GM19193 (cell line): ENCODE data around the gene CSRNP2.

Experiments
- POLR2A ChIP-seq: IDR thresholded peaks from 4 replicates; pipeline ENCODE4 v1.6.1; 2011; ENCODE audit not compliant: insufficient read depth, insufficient read length; ENCODE audit errors: extremely low read depth

Gene CSRNP2

DNA sequence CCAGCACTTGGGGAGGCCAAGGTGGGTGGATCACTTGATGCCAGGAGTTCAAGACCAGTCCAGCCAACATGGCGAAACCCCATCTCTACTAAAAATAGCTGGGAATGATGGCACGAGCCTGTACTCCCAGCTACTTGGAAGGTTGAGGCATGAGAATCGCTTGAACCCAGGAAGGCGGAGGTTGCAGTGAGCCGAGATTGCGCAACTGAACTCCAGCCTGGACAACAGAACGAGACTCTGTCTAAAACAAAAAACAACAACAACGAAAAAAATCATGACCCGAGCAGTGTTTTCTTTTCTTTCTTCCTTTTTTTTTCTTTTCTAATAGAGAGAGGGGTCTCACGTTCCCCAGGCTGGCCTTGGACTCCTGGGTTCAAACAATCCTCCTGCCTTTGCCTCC, 3.5 kb upstream of the CSRNP2 start:
- no peak for TF ChIP-seq POLR2A

DNA sequence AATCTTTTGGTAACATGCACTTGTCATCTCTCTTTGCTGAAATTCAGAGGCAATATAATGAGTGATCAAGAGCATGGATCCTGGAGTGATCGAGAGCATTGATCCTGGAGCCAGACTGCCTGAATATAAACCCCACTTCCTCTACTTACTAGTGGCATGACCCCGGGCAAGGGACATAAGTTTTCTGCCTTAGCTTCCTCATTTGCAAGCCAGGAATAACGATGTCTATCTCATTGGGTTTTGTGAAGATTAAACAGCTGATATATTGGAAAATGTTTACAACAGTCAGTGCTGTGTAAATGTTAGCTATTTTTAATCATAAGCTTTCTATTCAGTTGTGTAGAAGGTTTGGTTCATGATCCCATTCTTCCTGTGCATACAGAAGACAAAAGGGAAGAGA, 2.4 kb upstream of the CSRNP2 start:
- no peak for TF ChIP-seq POLR2A

DNA sequence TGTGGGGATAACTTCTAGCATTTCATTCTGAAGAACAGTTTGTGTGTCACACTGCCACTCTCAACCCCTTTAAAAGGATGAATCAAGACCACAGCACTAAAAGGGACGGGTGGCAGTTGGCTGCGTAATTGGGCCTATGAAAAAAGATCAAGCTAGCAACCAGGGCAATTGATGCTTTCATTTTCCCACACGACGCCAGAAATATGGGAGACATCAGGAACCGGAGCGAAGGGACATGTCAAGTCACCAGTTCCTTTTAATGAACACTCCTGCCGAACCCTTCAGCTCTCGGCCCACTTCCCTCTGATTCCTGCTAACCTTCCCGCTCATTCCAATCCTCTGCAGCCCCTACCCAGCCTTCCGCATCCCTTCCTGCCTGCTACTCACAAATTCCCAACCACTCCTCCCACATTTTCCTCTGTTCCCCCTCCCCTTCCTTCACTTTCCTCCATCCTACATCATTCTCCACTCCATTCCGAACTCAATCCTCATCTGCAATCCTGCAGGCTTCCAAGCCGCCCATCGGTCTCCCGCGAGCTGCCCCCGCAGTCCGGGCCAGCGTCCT, 753 bp downstream of the CSRNP2 start:
- TF ChIP-seq POLR2A: no peak

DNA sequence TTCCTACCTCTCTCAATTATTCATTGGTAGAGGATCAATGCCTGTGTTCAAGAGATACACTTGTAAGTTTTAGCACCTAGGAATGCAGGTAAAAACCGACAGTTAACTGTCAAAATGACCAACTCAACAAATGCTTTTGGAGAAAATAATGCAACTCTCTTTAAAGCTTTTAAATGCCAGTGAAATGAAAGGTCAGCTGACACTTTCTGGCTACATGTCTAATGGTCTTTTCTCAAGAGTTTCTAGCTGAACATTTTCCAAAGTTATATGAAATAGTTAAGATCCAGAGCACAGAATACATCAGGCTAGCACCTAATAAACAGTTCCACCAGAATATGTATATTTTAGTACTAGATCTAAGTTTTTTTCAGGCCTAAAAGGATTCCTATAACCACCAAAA, 2.0 kb downstream of the CSRNP2 start:
- TF ChIP-seq POLR2A: no peak

DNA sequence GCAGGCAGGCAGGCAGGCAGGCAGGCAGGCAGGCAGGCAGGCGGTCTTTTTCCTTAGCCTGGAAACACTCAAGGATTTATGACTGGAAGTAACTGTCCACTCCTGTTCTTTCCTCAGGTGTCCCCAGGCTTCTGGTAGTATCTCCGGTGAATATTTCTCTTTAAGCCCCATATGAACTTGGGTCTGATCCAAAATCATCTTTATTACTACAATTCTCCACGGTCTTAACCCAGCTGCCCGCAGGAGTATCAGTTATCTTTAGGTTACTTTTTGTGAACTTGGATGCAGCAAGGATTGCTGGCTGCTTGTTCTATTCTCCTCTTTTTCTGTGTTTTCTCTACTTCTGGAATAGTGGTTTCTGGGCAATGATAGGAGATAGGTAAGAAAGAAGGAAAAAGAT, 3.3 kb downstream of the CSRNP2 start:
- TF ChIP-seq POLR2A: no peak

DNA sequence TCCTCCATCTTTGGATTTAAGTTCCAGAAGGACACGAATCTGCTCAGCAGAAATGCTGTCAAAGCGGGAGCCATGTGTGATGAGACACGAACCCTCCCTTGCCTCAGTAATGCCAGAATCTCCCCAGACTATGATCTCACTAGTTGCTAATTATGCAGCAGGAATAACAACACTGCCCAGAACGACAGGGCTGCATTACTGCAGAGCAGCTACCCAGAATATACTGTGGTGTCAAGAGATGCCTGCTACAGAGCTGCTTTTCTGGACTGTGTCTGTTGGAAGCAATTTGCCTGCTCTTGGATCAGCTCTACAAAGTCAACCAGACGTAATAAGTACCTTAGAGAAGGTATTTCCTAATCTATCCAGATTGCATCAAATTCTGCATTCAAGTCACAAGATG, 5.5 kb downstream of the CSRNP2 start:
- no peak for TF ChIP-seq POLR2A

DNA sequence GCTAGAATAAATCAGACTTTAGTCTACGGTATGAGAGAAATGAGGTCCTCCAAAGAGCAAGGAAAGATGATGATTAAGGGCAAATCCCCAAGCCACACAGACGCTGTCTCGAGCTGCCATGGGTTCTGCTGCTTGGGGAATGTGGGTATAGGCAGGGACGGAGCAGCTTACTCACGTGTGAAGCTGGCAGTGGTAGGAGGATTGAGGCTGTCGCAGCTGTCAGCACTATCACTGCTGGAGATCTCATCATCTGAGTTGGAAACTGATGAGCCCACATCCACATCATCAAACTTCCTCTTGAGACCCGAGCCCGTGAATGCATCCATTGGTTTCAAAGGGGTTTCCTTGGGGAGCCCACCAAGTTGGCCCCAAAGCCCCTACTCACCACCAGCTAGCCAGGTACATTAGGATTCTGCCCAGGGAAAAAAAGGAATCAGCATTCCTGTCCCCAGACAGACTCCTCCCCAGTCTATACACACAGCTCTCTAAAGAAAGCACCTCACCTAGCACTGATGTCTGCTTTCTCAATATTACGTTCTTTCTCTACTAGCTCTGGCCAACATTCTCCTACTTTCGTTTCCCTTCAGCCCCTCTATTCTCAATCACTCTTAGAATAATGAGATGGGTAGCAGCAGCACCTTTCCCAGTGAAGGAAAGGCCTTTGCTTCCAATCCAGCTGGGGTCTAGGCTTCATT, 7.0 kb downstream of the CSRNP2 start:
- no peak for TF ChIP-seq POLR2A

DNA sequence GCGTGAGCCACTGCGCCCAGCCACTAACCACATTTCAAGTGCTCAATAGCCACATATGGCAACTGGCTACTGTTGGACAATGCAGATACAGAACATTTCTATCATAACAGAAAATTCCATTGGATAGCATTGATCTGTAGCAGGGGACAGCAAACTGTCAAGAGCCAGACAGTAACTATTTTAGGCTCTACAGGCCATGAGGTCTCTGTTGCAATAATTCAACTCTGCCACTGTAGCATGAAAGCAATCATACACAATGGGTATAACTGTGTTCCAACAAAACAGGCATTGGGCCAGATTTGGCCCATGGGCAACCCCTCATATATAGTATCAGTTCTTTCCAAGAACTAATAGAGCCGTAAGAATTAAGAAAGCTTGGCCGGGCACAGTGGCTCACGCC, 8.0 kb downstream of the CSRNP2 start:
- TF ChIP-seq POLR2A: no peak

DNA sequence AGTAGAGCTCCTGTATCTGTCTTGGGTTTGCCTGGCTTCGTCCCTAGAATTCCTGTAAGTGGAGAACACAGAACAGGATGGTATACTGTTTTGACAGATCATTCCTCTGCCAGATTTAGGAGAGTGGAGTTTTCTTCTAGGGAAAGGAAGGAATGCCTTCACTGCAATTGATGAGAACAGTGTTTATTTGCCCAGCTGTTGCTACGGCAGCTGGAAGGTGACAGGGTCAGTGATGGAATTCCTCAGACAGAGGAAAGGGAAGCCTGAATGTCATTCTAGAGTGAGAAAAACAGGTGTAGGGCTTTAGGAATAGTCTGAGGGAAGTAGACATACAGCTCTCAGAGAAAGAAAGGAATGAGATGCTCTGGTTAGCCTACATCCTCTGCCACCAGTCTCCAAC, 11.7 kb downstream of the CSRNP2 start:
- TF ChIP-seq POLR2A: no peak

DNA sequence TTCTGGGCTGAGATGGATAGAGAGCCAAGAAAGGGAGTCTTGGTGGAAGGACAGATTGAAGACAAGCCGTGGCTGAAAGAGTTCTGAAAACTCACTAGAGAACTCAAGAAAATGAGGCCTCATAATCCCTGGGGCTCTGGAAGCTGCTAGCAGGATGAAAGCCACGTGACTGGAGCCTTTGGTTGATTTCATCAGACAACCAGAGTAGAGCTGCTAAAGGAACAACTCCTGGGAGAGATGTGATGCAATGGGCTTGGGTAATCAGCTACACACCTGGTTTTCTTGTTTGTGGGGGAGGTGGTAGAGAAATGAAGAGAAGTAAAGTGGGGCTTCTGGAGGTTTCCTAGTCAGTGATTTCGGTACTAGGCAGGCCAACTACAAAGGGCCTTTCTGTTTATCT, 13.4 kb downstream of the CSRNP2 start:
- no peak for TF ChIP-seq POLR2A

DNA sequence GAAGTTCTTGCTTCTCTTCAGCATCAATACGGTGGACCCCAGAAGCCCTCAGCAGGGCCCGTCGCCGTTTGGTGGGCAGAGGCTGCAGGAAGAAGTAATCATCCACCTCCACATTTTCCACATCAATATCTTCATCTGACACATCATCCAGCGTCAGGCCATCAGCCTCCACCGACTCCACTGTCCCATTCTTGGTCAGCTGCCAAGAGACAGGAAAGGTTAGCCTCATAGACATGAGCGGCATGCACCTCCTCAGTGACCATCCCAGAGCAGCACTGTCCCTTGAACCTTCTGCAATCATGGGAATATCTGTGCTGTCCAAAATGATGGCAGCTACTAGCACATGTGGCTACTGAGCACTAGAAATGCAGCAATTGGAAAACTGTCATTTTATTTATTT, 15.6 kb downstream of the CSRNP2 start:
- no peak for TF ChIP-seq POLR2A

DNA sequence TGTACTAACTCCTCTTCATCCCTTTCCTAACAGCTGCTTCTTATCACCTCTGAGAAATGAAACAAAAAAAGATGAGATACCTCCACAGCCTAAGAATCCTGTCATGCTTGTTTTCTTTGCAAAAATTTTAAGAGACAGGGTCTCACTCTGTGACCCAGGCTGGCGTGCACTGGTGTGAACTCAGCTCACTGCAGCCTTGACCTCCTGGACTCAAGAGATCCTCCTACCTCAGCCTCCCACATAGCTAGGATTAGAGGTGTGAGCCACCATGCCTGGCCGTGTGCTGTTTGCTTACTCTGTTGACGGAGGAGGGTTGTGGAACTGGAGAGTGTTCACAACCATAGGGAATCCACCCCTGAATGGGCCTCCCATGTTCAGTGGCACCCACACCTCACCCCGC, 16.2 kb downstream of the CSRNP2 start:
- TF ChIP-seq POLR2A: no peak

DNA sequence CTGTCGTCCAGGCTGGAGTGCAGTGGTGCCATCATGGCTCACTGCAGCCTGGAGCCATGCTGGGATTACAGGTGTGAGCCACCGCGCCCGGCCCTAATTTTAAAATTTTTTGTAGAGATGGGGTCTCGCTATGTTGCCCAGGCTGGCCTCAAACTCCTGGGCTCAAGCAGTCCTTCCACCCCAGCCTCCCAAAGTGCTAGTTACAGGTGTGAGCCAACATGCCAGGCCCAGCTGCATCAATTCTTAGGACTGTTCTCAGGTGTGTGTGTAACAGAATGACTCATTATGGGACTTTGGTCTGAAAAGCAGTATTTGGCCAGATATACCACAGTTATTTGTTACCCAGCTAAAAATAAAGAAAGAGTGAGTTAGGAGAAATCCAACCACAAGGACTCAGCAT, 17.9 kb downstream of the CSRNP2 start:
- no peak for TF ChIP-seq POLR2A

DNA sequence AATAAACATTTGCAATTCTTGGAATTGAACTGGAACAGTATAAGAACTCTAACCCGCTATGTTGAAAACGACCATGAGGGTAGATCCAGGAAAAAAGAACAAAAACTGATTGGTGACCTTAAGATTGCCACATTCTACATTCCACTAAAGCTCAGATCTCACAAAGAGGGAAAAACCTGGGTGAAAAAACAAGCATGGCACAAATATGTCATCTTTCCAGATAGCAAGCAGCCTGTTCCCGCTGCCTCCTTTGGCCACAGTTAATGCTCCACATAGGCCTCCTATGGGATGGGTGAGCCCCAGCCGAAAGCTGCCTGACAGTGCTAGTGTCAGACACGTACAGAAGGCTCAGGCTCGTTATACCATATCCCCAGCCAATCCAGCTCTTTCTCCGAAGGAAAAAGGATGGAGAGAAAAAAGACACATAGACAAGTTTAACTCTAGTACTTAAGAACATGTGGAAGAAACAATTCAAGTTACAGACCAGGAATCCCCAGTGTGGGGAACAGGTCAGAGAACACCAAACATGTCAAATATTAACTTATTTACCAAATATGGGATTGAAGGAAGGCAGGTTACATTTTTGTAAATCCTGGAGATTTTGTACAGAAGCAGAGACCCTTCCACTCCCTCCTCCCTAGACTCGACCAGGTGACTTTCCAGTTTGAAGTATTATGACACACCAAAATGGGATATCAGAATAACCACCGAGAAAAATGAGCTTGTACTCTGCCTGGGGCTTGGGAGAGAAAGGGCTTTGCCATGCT, 20.6 kb downstream of the CSRNP2 start:
- TF ChIP-seq POLR2A: no peak

DNA sequence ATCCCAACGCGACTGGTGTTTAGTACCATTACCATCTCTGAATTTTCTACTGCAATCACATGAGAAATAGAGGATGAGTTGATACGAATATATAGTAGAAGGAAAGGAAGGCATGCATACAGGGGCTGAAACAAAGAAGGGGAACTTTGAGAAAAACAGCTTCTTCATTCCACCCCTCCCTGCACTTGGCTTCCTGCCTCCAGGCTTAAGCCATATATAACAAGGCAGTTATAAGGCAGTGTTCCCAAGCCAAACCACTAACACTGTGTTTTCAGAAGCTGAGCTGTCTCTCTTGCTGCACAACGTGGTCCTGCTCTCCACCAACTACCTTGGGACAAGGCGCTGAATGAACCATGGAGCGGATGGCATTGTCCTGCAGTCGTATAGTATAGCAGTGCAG, 24.3 kb downstream of the CSRNP2 start:
- TF ChIP-seq POLR2A: no peak

DNA sequence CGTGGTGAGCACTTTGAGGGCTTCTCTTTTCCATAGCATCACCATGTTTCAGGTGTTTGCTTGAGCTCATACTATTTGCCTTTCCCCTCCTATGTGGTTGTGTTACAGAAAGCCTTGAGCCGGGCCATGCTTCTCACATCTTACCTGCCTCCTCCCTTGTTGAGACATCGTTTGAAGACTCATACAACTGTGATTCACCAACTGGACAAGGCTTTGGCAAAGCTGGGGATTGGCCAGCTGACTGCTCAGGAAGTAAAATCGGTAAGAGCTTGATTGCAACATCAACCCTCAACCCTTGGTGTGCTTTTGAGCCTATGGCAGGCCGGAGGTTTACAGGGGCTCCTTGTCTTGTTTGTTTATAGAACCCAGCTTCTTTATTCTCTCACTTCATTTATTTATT, 27.2 kb downstream of the CSRNP2 start:
- no peak for TF ChIP-seq POLR2A
